Sigmoid colon (tissue), 4 donors: Measurements from ENCODE around the gene HOXA1.

Experiments used
- CTCF ChIP-seq, 4 experiments: fragments of 450-650 bp in 3 of 4; fragments of 200-600 bp in 1 of 4; IDR thresholded peaks; one replicate each; pipeline ENCODE4 v1.5.1; 2016 to 2019; ENCODE audit warnings: antibody characterized with exemption in 4 of 4, mild to moderate bottlenecking in 3 of 4, moderate library complexity in 2 of 4
- POLR2A ChIP-seq, 2 donors: fragments of 450-650 bp; IDR thresholded peaks; one replicate each; pipeline ENCODE4 v1.6.1; 2016; ENCODE audit warnings: antibody characterized with exemption in 2 of 2, mild to moderate bottlenecking in 2 of 2, moderate library complexity in 2 of 2
- POLR2AphosphoS5 ChIP-seq, 4 donors: sonication (generic); formaldehyde crosslinking; IDR thresholded peaks; one replicate each; pipeline ENCODE4 v1.6.1; 2017; ENCODE audit warnings: antibody characterized with exemption in 4 of 4

- TF ChIP-seq POLR2A (IDR thresholded peaks at IDR 0.05) (no peak), CTCF (IDR thresholded peaks at IDR 0.05) (no peak), POLR2AphosphoS5 (IDR thresholded peaks at IDR 0.05) (no peak)
Observed at GRCh38 chr7:27080844-27081436, 14.9 kb downstream of the HOXA1 start.
